ENCODE results near the gene GARRE1.
"Not testable (repeated sequence)": the region's sequence is repeated elsewhere in the genome, so short reads cannot be mapped to it uniquely, and the experiment has no call there.

The GARRE1 gene

DNA sequence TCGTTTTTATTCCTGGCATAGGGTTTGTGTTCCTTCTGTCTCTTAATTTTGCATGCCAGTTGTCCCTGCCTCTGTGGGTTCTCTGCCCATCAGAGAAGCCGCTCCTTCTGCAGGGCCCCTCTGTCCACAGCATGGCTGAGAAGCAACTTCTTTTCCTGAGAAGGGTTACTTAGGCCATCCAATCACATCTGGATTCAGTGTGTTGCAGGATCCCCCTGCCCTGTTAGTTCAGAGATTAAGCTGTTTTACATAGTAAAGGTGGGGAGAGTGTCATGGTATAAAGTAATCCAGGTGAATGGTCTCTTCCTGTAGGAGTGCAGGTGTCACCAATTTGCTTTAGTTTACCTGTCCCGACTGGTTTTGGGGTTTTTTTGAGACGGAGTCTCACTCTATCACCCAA is 22.9 kb upstream of the GARRE1 start:
- no peak for DNase-seq

DNA sequence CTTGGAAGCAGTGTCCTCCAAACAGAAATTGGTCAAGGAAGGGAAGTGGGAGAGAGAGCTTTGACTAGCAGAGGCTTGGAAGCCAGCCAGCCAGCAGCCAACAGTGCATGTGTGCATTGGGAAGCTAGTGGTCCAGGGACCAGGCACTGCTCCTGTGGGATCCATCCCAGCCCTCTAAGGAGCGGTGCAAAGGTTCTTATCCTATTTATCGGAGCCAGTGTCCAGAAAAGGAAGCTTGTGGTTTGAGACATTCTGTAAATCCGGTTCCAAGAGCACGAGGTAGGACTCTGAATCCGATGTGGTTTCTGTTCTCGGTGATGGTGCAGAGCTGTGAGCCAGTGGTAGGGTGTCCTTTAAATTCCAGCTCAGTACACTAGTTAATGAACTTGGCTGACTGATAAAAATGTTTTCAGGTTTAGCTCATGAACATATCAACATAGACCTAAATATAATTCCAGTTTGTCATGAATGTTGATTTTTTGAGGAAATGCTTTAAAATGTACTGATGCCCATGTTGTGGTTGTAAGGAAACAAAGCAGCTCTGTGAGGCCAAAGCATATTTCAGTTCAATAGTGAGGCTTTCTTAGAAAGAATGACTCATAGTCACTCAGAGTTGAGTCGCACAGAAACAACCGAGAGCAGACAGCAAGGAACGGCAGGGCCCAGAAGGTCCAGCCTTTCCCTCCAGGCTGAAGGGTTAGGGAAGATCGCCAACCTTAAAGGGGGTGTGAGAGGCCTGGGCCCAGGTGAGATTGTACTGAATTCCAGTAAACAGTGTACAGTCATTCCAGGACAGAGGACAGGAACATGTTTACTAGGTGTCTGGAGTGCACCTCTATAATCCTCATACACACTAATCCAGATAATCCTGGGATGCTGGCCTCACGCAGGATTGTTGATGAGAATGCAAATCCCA is 21.5 kb upstream of the GARRE1 start:
- no peak for DNase-seq

DNA sequence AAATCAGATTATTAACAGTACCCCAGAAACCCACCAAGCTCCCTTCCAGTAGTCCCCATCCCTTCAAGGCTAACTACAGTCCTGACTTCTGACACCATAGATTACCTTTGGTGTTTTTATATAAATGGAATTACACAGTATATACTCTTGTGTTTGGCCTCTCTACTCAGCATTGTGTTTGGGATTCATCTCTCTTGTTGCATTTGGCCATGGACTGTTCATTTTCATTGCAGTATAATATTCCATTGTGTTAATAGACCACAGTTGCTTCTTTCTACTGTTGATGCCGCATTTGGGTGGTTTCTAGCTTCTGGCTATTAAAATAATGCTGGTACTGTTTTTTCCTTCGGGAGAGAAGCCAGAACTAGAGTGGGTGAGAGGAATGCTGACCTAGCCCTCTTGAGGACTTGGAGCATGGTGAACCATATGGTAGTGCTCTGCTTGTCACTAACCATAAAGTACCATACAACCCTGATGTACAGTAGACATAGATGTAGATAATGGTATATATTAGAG is 18.9 kb upstream of the GARRE1 start:
- DNase-seq, result no peak

DNA sequence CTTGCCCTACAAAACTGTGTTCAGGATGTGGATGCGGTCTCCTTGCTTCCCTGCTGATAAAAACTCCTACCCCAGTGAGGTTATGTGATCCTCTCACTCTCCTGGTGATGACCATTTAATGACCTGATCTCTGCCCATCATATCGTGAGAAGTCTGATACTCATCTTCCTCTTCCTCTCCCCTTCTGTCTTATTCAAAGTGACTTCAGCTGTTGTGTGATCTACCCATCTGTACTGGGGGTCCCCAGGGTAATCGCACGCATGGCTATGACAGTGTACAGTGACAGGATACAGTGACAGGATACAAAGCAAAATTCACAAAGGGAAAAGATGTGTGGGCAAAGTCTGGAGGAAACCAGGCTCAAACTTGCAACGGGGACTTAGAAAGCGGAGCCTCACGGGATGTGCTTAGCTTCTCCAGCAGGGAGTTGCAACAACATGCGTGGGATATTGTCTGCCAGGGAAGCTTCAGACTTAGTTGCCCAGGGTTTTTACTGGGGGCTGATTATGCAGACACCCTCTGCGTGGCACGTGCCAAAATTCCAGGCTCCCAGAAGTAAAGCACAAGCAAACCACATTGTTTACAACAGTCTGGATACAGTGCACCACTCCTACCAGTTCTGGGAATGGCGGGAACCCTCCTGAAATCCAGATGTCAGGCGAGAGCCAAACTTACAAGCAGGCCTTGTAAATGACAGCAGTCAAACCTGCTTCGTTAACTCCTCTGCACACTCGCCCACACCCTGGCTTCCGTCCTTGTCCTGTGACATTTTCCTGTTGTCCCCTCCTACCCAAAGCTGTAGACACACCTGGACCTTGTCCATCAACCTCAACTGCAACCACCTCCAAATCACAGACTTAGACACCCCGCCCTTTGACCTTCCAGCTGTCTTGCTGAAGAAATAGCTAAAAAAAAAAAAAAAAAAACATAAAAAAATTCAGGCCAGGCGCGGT is 18.0 kb upstream of the GARRE1 start:
- DNase-seq, result no peak

- DNase-seq, result no peak
Measured at GRCh38 chr19:34237283-34237682, 17.1 kb upstream of the GARRE1 start.

DNA sequence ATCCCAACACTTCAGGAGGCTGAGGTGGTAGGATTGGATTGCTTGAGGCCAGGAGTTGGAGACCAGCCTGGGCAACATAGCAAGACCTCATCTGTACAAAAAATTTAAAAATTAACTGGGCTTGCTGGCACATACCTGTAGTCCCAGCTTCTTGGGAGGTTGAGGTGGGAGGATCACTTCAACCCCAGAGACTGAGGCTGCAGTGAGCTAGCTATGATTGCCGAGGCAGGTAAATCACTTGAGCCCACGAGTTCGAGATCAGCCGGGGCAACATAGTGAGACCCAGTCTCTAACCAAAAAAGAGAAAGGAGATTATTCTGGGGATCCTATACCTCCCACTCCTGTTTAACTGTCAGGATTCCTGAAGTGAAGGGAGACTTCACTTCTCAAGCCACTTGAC is 16.4 kb upstream of the GARRE1 start:
- DNase-seq, result no peak

GRCh38 chr19:34241513-34242337 is 12.6 kb upstream of the GARRE1 start:
- DNase-seq, result no peak

GRCh38 chr19:34243138-34243875 is 11.0 kb upstream of the GARRE1 start:
- not testable (repeated sequence) for DNase-seq

- DNase-seq, result no peak
Measured at GRCh38 chr19:34243876-34244578, 10.3 kb upstream of the GARRE1 start.

GRCh38 chr19:34244611-34245299 is 9.6 kb upstream of the GARRE1 start:
- no peak for DNase-seq

GRCh38 chr19:34246340-34246739 is 8.0 kb upstream of the GARRE1 start:
- DNase-seq, result no peak

- DNase-seq, result no peak
Measured at GRCh38 chr19:34248941-34249340, 5.4 kb upstream of the GARRE1 start.

GRCh38 chr19:34253167-34253566 is 1.2 kb upstream of the GARRE1 start:
- not testable (repeated sequence) for DNase-seq

DNA sequence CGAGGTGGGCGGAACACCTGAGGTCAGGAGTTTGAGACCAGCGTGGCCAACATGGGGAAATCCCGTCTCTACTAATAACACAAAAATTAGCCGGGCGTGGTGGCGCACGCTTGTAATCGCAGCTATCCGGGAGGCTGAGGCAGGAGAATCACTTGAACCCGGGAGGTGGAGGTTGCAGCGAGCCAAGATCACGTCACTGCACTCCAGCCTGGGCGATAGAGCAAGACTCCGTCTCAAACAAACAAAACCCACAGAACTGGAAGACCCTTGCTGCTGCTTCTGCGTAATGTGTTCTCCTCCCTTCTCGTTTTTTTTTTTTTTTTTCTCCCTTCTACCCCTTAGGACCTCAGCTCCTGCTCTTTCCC is 691 bp upstream of the GARRE1 start:
- DNase-seq, result not testable (repeated sequence)

GRCh38 chr19:34254698-34255432 is 511 bp downstream of the GARRE1 start:
- no peak for DNase-seq

DNA sequence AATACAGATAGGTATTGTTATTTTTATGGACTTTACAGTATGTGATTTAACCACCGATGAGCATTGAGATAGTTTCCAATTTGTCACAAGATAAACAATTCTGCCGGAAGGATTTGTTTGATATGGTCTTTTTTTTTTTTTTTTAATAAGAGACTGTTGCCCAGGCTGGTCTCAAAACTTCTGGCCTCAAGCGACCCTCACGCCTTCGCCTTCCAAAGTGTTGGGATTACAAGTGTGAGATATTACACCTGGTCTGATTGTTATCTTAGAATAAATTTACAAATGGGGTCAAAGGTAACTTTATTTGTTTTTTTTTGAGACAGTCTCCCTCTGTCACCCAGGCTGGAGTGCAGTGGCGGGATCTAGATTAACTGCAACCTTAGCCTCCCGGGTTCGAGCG is 1.2 kb downstream of the GARRE1 start:
- DNase-seq, result no peak

GRCh38 chr19:34256835-34257558 is 2.6 kb downstream of the GARRE1 start:
- no peak for DNase-seq

GRCh38 chr19:34257559-34257924 is 3.2 kb downstream of the GARRE1 start:
- DNase-seq, result no peak
